Measurements from ENCODE around the gene RGS14.
"Not testable (repeated sequence)": the region's sequence is repeated elsewhere in the genome, so short reads cannot be mapped to it uniquely, and the experiment has no call there.

The RGS14 gene

DNA sequence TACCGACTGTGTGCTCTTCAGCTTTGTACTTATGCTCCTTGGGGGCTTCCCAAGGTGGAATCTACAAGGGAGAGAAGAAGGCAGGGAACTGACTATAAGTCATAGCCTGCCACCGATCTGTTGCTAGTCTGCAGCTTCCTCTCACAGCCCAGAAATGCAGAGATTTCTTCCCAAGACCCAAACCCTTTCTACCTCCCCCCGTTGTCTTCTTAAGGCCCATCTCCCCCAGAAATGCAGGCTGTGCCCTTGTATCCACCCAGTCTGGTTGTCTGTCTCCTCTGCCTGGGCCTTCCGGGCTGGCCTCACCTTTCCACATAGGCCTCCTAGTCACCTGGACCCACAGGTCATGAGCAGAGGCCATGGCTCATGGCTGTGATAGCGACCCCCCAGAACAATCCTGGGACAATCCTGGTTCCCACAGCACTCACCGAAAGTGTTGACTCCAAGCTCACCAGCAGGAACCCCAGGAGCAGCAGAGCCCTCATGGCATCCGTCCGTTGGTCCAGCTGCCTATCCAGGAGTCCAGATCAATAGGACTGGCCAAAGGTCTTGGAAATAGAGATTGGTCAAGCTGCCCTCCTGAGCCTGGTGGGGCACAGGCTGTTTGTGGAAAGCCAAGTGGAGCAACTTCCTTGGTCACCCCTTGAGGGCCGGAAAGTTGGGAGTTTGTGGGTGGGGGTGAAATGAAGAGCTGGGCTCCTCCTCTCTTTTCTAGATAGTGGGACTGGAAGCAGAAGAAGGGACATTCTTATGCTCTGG is 51.5 kb downstream of the RGS14 start, which contains the start of gene F12:
Gene F12, minus strand, starts transcription at position 522 of the 759 bp plus-strand sequence. Its CDS starts 37 bp downstream, at position 485.
- DNase-seq, result no peak

DNA sequence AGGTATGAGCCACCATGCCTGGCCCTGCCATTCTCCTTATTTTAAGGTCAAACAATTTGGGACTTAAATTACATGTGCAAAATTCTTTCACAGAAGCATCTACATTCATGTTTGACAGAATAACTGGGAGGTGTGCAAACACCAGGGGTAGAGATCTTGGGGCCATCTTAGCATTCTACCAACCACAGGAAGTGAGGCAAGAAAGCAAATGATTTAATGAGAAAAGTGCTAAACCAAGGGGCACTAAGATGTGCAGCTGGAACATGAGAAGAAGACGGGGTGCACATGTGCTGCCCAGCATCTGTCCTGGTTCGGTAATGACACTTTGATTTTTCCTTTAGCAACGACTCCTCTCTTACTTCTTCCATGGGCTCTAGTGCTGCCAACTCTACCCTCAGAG is 52.9 kb downstream of the RGS14 start:
- DNase-seq, result no peak

DNA sequence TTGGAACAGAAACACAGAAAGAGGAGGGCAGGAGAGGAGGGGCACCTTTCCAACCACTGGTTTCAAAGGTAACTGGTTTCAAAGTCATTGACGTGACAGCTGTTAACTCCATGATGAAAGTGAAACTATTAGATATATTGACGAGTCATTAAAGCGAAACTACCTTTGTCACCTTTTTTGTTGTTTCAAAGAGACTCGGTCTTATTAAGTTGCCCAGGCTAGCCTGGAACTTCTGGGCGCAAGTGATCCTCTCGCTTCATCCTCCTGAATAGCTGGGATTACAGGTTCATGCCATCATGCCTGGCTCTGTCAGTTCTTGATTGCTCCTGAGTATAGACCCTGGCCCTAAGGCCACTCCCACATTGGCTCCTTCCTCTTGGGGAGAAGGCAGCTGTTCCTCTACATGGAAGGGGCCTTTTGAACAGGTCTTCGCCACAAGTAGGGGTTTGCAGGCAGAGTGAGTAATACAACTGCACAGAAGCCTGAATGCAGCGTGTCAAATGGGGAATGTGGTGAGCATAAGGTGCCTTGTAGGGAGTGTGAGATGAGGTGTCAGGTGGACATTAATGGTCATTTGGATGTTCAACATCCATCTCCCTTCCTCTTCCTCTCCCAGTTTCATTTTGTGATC is 55.0 kb downstream of the RGS14 start:
- no peak for DNase-seq

DNA sequence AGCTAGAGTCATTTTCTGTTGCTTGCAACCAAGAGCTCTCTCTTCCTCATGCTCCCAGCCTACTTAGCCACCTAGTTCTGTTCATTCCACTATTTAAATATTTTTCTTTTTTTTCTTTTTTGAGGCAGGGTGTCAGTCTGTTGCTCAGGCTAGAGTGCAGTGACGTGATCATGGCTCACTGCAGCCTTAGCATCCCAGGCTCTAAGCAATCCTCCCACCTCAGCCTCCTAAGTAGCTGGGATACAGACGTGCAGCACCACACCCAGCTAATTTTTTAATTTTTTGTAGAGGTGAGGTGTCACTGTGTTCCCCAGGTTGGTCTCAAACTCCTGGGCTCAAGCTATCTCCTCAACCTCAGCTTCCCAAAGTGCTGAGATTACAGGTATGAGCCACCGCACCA is 56.8 kb downstream of the RGS14 start:
- no peak for DNase-seq

DNA sequence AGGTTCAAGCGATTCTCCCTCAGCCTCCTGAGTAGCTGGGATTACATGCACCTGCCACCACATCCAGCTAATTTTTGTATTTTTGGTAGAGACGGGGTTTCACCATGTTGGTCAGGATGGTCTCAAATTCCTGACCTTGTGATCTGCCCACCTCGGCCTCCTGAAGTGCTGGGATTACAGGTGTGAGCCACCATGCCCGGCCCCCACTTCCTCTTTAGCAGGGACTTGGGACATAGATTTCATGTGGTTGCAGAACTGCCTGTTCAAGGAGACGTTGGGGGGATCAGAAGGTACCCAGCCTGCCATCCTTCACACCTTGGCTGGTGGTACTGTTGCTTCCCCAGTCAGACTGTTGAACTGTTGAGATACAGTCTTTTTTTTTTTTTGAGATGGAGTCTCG is 59.4 kb downstream of the RGS14 start:
- not testable (repeated sequence) for DNase-seq

DNA sequence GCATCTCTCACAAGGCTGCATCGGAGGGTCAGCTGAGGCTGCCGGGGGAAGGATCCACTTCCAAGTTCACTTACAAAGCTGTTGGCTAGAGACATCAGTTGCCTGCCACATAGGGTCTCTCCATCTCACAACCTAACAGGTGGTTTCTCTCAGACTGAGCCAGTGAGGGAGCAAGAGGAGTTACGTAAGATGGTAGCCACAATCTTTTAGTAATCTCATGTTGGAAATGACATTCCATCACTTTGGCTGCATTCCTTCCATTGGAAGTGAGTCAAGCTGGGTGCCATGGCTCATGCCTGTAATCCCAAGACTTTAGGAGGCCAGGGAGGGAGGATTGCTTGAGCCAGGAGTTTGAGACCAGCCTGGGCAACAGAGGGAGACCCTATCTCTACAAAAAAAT is 61.3 kb downstream of the RGS14 start:
- no peak for DNase-seq

DNA sequence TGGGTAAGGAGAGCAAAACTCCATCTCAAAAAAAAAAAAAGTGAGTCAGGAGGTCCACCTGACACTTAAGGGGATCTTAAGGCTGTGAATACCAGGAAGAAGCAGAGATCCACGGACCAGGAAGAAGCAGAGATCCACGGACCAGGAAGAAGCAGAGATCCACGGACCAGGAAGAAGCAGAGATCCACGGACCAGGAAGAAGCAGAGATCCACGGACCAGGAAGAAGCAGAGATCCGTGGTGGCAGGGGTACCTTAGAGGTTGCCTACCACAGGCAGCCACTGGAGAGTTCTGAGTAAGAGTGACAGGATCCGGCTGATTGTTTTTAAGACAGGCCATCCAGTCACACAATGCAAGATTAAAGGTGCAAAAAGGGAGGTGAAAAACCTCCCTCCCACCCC is 62.7 kb downstream of the RGS14 start:
- DNase-seq, result not testable (repeated sequence)

DNA sequence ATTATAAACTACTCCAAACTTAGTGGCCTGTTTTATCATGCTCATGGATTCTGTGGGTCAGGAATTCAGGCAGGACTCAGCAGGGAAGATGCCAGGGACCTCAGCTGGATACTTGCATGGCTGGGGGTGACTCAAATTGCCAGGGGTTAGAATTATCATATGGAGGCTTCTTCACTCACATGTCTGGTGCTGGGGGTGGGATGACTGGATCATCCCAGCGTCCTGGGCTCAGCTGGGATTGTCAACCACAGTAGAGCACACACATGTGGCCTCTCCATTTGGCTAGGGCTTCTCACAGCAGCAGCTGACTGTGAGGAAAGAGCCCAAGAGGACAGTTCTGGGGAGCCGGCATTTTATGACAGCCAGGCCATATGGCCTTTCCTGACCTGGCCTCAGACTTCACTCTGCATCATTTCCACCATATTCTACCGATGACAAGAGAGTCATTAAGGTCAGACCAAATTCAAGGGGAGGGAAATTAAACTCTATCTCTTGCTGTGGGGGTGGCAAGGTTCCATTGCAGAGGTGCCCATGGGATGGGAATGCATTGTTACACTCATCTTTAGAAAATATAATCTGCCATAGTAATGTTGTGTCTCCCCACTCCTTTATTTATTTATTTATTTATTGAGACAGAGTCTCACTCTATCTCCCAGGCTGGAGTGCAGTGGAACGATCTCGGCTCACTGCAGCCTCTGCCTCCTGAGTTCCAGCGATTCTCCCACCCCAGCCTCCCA is 63.5 kb downstream of the RGS14 start:
- no peak for DNase-seq
